HG03108 (cell line): ENCODE measurements around the gene NHLRC3.
"Not testable (repeated sequence)": the region's sequence is repeated elsewhere in the genome, so short reads cannot be mapped to it uniquely, and the experiment has no call there.

Source experiments
- ATAC-seq: cut with Tn5 transposase; IDR thresholded peaks from one replicate; pipeline ENCODE4 v1.9.1; 2021; ENCODE audit warnings: moderate library complexity; ENCODE audit not compliant: unreplicated experiment

NHLRC3 gene

DNA sequence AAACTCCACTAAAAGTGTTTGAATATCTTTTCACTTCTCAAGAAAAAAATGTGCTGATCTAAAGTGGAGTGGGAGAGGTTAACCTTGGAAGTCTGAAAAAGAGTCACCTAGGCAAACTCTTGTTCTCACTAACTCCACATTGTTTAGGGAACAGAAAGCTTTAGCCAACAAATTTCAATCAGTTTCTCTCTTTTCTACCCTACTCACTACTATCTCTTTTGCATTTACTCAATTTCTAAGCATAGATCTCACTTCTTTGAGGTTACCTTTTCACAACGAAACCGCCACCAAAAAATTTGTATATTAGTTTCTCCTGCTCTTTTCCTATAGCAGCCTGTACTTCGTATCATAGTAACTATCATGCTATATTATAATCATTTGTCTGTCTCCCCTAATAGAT lies 6.3 kb downstream of the NHLRC3 start:
- no peak for ATAC-seq

DNA sequence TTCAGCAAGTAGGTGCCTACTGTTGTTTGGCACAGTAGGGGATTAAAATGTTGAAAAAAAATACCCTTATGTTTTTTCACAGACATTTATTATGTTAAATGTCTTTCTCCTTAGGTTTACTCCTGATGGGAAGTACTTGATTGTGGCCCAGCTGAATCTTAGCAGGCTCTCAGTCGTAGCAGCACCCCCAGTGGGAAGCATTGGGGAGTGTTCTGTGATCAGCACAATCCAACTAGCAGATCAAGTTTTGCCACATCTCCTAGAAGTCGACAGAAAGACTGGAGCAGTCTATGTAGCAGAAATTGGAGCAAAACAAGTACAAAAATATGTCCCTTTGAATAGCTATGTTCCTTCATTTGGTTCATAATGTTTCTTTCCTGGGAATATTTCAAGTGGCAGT lies 9.3 kb downstream of the NHLRC3 start:
- no peak for ATAC-seq

DNA sequence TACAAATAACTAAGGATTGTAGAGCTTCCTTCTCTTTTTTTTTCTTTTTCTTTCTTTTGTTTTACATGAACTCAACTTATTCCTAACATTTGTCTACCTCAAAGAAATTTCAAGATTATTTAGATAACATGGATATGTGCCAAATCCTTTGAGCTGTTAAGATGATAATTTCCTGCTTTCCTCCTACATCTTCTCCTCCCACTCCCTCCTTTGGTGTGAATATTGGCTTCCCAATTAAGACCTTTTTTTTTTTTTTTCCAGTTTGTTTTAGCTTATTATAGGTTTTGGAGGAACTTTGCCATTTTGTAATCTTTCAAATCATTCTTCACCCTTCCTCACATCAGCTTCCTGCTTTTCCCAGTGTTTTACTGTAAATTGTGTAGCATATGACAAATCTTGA lies 10.6 kb downstream of the NHLRC3 start:
- ATAC-seq = no peak

DNA sequence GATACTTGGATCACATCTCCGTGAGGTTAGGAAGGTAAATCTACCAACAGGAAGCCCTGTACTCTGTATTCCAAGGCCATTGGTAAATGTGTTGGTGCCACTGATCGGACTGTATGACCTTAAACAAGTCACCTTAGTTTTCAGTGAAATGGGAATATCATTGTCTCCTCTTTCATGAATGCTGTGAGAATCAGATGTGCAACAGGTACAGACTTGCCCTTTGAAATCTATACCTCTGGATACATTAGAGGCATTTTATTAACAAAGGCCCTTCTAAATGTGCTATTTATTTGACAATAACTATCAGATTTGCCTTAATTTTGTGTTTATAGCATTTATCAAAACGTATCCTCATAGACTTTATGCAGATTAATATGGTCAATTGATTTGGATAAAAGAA lies 11.0 kb downstream of the NHLRC3 start:
- no peak for ATAC-seq

DNA sequence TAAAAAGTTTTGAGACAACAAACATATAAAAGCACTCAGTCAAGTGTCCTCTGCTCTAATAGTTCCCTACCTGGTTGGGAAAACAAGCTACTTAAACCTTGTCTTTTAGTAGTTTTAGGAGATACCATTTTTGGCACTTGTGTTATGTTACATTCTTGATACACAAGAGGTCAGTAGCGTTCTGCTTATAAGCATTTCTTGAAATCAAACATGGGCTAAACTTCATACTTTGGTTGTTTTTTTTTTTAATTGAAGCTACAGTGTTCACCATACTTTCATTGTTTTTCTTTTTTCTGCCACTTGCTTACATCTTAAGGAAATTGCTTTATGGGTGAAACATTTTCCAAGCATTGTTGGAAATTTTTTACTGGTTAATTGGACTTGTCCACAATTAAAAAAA lies 12.9 kb downstream of the NHLRC3 start:
- ATAC-seq = no peak

DNA sequence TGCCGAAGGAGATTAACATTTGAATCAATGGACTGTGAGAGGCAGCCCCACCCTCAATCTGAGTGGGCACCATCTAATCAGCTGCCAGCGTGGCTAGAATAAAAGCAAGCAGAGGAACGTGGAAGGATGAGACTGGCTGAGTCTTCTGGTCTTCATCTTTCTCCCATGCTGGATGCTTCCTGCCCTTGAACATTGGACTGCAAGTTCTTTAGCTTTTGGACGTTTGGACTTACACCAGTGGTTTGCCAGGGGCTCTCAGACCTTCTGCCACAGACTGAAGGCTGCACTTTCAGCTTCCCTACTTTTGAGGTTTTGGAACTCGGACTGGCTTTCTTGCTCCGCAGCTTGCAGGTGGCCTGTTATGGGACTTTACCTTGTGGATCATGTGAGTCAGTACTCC lies 14.7 kb downstream of the NHLRC3 start:
- ATAC-seq = no peak

DNA sequence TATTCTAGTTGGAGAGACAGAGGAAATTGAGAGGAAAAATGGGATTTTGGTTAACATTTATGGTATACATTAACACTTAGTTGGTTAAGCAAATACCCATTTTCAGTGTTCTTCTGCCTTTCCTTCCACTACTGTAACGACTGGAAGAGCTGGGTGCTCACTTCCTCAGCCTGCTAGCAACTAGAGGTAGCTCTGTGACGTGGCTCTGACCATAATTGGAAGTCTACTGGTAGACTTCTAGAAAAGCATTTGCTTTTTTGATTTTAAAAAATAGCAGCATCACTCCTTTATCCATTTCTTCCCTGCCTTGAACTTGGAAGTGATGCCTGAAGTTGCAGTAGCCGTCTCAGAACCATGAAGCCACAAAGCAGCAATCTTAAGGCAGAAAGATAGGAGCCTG lies 15.9 kb downstream of the NHLRC3 start:
- ATAC-seq = no peak

DNA sequence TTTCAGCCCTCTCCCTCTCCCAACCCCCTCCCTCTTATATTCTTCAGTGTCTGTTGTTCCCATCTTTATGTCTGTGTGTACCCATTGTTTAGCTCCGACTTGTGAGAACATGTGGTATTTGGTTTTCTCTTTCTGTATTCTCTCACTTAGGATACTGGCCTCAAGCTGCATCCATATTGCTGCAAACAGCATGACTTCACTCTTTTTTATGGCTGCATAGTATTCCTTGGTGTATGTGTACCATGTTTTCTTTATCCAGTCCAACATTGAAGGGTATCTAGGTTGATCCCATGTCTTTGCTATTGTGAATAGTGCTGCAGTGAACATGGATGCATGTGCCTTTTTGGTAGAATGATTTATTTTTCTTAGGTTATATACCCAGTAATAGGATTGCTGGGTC lies 17.8 kb downstream of the NHLRC3 start:
- ATAC-seq = no peak

DNA sequence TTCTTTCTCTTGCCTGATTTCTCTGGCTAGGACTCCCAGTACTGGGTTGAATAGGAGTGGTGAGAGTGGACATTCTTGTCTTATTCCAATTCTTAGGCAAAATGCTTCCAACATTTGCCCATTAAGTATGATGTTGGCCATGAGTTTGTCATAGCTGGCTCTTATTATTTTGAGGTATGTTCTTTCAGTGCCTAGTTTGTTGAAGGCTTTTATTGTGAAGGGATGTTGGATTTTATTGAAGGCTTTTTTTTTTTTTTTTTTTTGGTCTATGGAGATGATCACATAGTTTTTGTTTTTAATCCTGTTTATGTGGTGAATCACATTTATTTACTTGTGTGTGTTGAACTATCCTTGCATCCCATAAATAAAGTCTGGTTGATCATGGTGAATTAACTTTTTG lies 19.8 kb downstream of the NHLRC3 start:
- no peak for ATAC-seq

DNA sequence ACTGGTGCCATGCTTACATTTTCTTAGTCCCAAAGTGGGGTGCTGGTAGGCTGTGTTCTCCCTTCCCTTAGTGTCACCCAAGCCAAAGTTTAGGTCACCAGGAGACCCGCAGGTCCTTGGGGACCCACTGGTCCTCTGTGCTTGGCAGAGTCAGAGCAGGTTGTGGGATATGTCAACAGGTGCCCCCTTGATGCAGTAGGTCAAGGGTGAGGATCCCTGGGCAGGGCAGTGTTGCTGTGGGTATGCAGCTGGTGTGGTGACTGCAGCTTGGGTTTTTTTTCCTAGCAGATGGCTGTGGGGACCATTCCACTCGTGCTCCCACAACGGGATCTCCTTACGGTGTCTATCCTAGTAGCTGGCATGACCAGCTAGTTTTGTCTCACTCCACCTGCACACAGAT lies 23.7 kb downstream of the NHLRC3 start:
- no peak for ATAC-seq

DNA sequence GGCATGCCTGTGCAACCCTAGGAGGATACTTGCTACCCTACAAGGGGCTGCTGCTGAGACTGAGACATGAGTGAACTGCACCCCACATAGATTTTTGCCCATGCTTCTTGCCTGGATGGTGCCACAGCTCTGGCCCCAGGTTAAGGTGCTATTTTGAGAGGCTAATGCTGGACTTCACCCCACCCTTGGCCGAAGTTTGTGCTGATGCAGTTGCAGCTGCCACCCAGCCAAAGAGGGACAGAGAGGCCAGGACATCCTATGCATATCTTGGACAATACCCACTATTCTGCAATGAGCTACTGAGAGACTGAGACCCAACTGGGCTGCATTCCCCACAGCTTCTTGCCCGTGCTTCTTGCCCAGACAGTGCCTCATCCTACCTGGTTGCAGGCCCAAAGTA lies 34.6 kb downstream of the NHLRC3 start:
- no peak for ATAC-seq

DNA sequence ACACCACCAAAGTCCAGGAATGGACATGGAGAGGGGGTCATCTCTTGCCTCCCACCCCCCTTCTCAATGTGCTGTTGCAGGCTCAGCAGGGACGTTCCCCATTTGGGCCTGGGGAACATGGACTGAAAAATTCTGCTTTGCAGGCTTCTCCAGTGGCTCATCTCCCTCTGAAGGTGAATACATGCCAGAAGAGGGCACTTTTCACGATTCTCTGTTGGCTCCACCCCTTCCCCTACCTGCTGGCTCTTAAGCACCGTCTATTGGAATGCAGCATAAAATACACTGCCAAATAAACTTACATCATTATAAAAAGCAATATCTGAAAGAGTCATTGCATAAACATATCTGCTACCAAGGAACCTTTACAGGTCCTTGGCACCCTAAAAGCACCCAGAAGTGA lies 35.7 kb downstream of the NHLRC3 start:
- ATAC-seq = no peak

DNA sequence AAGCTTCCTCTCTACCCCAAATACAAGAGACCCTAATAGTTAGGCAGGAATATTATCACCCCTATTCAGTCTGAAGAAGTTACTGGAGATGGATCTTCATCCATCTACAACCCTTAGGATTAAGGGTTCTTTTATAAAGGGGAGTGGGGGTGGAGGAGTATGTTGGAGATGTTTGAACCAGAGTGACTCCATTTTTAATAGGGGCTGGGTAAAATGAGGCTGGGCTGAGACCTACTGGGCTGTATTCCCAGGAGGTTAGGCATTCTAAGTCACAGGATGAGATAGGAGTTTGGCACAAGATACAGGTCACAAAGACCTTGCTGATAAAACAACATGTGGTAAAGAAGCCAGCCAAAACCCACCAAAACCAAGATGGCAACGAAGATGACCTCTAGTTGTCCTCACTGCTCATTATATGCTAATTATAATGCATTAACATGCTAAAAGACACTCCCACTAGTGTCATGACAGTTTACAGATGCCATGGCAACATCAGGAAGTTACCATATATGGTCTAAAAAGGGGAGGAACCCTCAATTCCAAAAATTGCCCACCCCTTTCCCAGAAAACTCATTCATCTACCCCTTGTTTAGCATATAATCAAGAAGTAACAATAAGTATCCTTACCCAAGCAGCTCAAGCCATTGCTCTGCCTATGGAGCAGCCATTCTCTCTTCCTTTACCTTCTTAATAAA lies 48.1 kb downstream of the NHLRC3 start:
- not testable (repeated sequence) for ATAC-seq

DNA sequence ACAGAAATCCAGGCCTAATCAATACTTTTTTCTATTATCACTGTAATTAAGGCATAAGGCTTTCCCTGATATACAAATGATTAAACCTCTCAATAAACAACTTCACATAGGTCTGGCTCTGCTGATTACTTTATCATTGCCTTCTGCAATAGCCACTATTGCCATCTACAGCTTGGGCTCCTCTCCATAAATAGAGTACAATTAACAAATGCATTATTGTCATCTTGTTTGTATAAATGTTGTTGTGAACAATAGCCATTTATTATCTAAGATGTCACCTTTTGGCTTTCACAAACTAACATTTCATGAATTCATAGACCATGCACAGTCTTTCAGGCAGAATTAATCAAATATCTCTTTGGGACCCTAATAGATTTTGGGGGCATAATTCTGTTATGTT lies 53.3 kb downstream of the NHLRC3 start:
- no peak for ATAC-seq

DNA sequence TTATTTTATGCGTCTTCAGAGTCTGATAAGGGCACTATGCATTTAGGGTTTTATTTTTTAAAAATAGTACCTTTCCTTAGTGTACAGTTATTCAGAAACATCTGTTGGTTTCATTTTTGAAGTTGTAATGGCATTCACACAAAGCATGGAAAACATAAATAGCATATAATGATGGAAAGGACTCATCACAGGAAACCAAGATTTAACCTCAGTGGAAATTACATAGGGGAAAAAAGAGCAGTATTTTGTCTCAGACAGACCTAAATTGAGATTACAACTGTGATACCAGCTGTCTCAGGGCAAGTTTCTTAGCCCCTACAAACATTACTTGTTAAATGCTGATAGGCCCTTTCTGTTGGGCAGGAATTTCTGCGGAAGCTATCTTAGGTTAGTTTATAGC lies 57.2 kb downstream of the NHLRC3 start:
- ATAC-seq = no peak

DNA sequence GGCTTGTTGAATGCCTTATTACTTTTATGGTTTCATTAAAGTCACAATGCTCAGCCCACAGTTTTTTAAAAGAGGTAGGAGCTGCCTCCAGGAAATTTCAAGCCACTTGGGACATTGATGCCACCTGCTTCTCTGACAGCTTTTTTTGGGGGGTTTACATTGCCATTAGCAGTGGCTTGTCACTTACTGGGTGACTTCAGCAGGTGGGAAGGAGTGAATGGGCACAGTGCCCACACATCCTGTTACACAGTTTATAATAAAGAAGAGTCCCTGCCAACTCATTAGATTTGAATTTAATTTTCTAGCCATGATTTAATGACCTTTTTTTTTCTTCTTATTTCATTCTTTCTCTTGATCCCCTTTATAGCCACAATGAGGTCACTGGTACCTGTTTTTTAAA lies 61.0 kb downstream of the NHLRC3 start:
- ATAC-seq = no peak
